Measurements from ENCODE around the gene MB21D2. TPM values are rescaled to one million over a fixed set of nuclear protein-coding genes. Genes with fewer than 3 reads are reported as not detected.

MB21D2 gene
- total RNA-seq, 1 donor from 2014 or later: 13.4 TPM

GRCh38 chr3:192818126-192818525 lies 99.5 kb downstream of the MB21D2 start:
- H3K4me1 Mint-ChIP-seq (ENCODE audit: low read depth): peaks cover 30% of the 10 kb centered on the region

GRCh38 chr3:192817506-192817905 lies 100.2 kb downstream of the MB21D2 start:
- no peak overlapping the region for H3K4me3 Mint-ChIP-seq (ENCODE audit: low read depth)
- no peak overlapping the region for H3K27ac Mint-ChIP-seq
- H3K9me3 Mint-ChIP-seq (ENCODE audit: low read depth): no peaks in the 10 kb centered on the region
- H3K27me3 Mint-ChIP-seq: no peaks in the 10 kb centered on the region
- TF ChIP-seq CTCF (IDR thresholded peaks at IDR 0.05; ENCODE audit: unreplicated experiment): no peak
- DNase-seq (ENCODE audit: low spot score, unreplicated experiment): no peak
- peaks cover 32% of the 10 kb centered on the region for H3K4me1 Mint-ChIP-seq (ENCODE audit: low read depth)
- H3K36me3 Mint-ChIP-seq (ENCODE audit: insufficient read depth): no peaks in the 10 kb centered on the region

More at GRCh38 chr3:192818126-192818525, 99.5 kb downstream of the MB21D2 start:
- H3K9me3 Mint-ChIP-seq (ENCODE audit: low read depth): no peaks in the 10 kb centered on the region
- no peaks in the 10 kb centered on the region for H3K27me3 Mint-ChIP-seq
- no peak for TF ChIP-seq CTCF (IDR thresholded peaks at IDR 0.05; ENCODE audit: unreplicated experiment)
- no peak for DNase-seq (ENCODE audit: low spot score, unreplicated experiment)
- no peaks in the 10 kb centered on the region for H3K36me3 Mint-ChIP-seq (ENCODE audit: insufficient read depth)
- no peak overlapping the region for H3K4me3 Mint-ChIP-seq (ENCODE audit: low read depth)
- H3K27ac Mint-ChIP-seq: no peak overlapping the region

GRCh38 chr3:192817053-192817452 lies 100.6 kb downstream of the MB21D2 start:
- no peaks in the 10 kb centered on the region for H3K9me3 Mint-ChIP-seq (ENCODE audit: low read depth)
- peaks cover 34% of the 10 kb centered on the region for H3K4me1 Mint-ChIP-seq (ENCODE audit: low read depth)
- no peaks in the 10 kb centered on the region for H3K36me3 Mint-ChIP-seq (ENCODE audit: insufficient read depth)
- no peak overlapping the region for H3K27ac Mint-ChIP-seq
- no peak for DNase-seq (ENCODE audit: low spot score, unreplicated experiment)
- no peak overlapping the region for H3K4me3 Mint-ChIP-seq (ENCODE audit: low read depth)
- H3K27me3 Mint-ChIP-seq: no peaks in the 10 kb centered on the region
- TF ChIP-seq CTCF (IDR thresholded peaks at IDR 0.05; ENCODE audit: unreplicated experiment): no peak

- H3K4me3 Mint-ChIP-seq (ENCODE audit: low read depth): no peak overlapping the region
- H3K27me3 Mint-ChIP-seq: no peaks in the 10 kb centered on the region
- no peak overlapping the region for H3K27ac Mint-ChIP-seq
- no peaks in the 10 kb centered on the region for H3K9me3 Mint-ChIP-seq (ENCODE audit: low read depth)
- H3K36me3 Mint-ChIP-seq (ENCODE audit: insufficient read depth): no peaks in the 10 kb centered on the region
- TF ChIP-seq CTCF (IDR thresholded peaks at IDR 0.05; ENCODE audit: unreplicated experiment): peak; percentile 89
- no peak for DNase-seq (ENCODE audit: low spot score, unreplicated experiment)
- H3K4me1 Mint-ChIP-seq (ENCODE audit: low read depth): peaks cover 34% of the 10 kb centered on the region
These were observed 101.3 kb downstream of the MB21D2 start for GRCh38 chr3:192816351-192816750.

- no peak overlapping the region for H3K4me3 Mint-ChIP-seq (ENCODE audit: low read depth)
- no peaks in the 10 kb centered on the region for H3K36me3 Mint-ChIP-seq (ENCODE audit: insufficient read depth)
- DNase-seq (ENCODE audit: low spot score, unreplicated experiment): no peak
- H3K27me3 Mint-ChIP-seq: no peaks in the 10 kb centered on the region
- H3K4me1 Mint-ChIP-seq (ENCODE audit: low read depth): peaks cover 14% of the 10 kb centered on the region
- no peak overlapping the region for H3K27ac Mint-ChIP-seq
- no peaks in the 10 kb centered on the region for H3K9me3 Mint-ChIP-seq (ENCODE audit: low read depth)
- TF ChIP-seq CTCF (IDR thresholded peaks at IDR 0.05; ENCODE audit: unreplicated experiment): peak; percentile 73
These were observed 104.8 kb downstream of the MB21D2 start for GRCh38 chr3:192812743-192813383.
